Mucosa of rectum (tissue), 2 donors: ENCODE results near the gene ASB11.

ENCODE experiments used
- H3K27ac ChIP-seq, 2 donors: one replicate each; pipeline ENCODE4 v1.7.0; 2013; ENCODE audit warnings: inconsistent platforms in 2 of 2, low read depth in 2 of 2, low read length in 2 of 2
- H3K27me3 ChIP-seq, 2 donors: one replicate each; pipeline ENCODE4 v1.7.0; 2013; ENCODE audit warnings: low read length in 2 of 2; ENCODE audit not compliant: control insufficient read depth in 2 of 2, insufficient read depth in 2 of 2
- H3K36me3 ChIP-seq, 2 donors: one replicate each; pipeline ENCODE4 v1.7.0; 2013; ENCODE audit warnings: low read length in 2 of 2; ENCODE audit not compliant: control insufficient read depth in 2 of 2, insufficient read depth in 2 of 2
- H3K4me1 ChIP-seq, 2 donors: one replicate each; pipeline ENCODE4 v1.7.0; 2013; ENCODE audit warnings: low read length in 2 of 2, mild to moderate bottlenecking in 1 of 2; ENCODE audit not compliant: control insufficient read depth in 2 of 2, insufficient read depth in 2 of 2
- H3K4me3 ChIP-seq, 2 donors: one replicate each; pipeline ENCODE4 v1.7.0; 2013; ENCODE audit warnings: low read length in 2 of 2
- H3K9ac ChIP-seq, 2 donors: one replicate each; pipeline ENCODE4 v1.7.0; 2013; ENCODE audit warnings: low read length in 2 of 2, low read depth in 1 of 2, mild to moderate bottlenecking in 1 of 2
- H3K9me3 ChIP-seq, 2 donors: one replicate each; pipeline ENCODE4 v1.7.0; 2013; ENCODE audit warnings: low read length in 2 of 2; ENCODE audit not compliant: control insufficient read depth in 2 of 2
- donor health status: healthy.
- donor health status: Normal muscosa, but diverticular disease.

ASB11 gene

GRCh38 chrX:15336023-15336413 lies 20.6 kb upstream of the ASB11 start:
- Histone ChIP-seq H3K4me1 (peaks cover 0 to 4% of the 10 kb centered on the region in 2 donors), H3K4me3 (peak overlapping the region; percentile 65 to 81), H3K9ac (peak overlapping the region in 1 of 2 donors; percentile 8), H3K27ac (peak overlapping the region in 1 of 2 donors; percentile 29), H3K27me3 (peaks cover 17 to 18% of the 10 kb centered on the region in 2 donors), H3K36me3 (peaks cover under 1 to 5% of the 10 kb centered on the region in 2 donors), H3K9me3 (no peaks in the 10 kb centered on the region)

GRCh38 chrX:15335135-15336022 lies 19.9 kb upstream of the ASB11 start, which contains the start of gene PIGA:
Gene PIGA, minus strand, starts transcription at chrX:15335523. Its CDS starts 3,593 bp downstream, at chrX:15331930.
- no peaks in the 10 kb centered on the region for H3K9me3 ChIP-seq
- H3K27me3 ChIP-seq = peaks cover 15 to 18% of the 10 kb centered on the region in 2 donors
- H3K4me3 ChIP-seq = peak within 1 kb of the TSS; percentile 72 to 81
- peak within 1 kb of the TSS; percentile 82 to 91 for H3K9ac ChIP-seq
- peak within 1 kb of the TSS; percentile 78 to 85 for H3K27ac ChIP-seq
- peaks cover 2 to 5% of the 10 kb centered on the region in 2 donors for H3K36me3 ChIP-seq
- peaks cover 0 to 4% of the 10 kb centered on the region in 2 donors for H3K4me1 ChIP-seq

- Histone ChIP-seq H3K9me3 (no peaks in the 10 kb centered on the region), H3K4me3 (peak overlapping the region; percentile 72 to 81)
These were observed 19.1 kb upstream of the ASB11 start for GRCh38 chrX:15334561-15334960.

GRCh38 chrX:15328821-15329220 lies 13.4 kb upstream of the ASB11 start:
- H3K27ac ChIP-seq = no peak overlapping the region
- peaks cover 2 to 5% of the 10 kb centered on the region in 2 donors for H3K36me3 ChIP-seq
- no peaks in the 10 kb centered on the region for H3K4me1 ChIP-seq
- no peak overlapping the region for H3K9ac ChIP-seq
- peaks cover 0 to 2% of the 10 kb centered on the region in 2 donors for H3K27me3 ChIP-seq
- no peaks in the 10 kb centered on the region for H3K9me3 ChIP-seq
- no peak overlapping the region for H3K4me3 ChIP-seq

More at GRCh38 chrX:15334561-15334960, 19.1 kb upstream of the ASB11 start:
- H3K36me3 ChIP-seq = peaks cover 2 to 5% of the 10 kb centered on the region in 2 donors
- H3K4me1 ChIP-seq = peaks cover 0 to 4% of the 10 kb centered on the region in 2 donors
- H3K27me3 ChIP-seq = peaks cover 14 to 15% of the 10 kb centered on the region in 2 donors
- peak overlapping the region; percentile 78 to 85 for H3K27ac ChIP-seq
- H3K9ac ChIP-seq = peak overlapping the region; percentile 82 to 91

GRCh38 chrX:15328131-15328530 lies 12.7 kb upstream of the ASB11 start:
- peaks cover 0 to 2% of the 10 kb centered on the region in 2 donors for H3K27me3 ChIP-seq
- H3K4me3 ChIP-seq = no peak overlapping the region
- H3K27ac ChIP-seq = no peak overlapping the region
- H3K9me3 ChIP-seq = no peaks in the 10 kb centered on the region
- no peak overlapping the region for H3K9ac ChIP-seq
- H3K4me1 ChIP-seq = no peaks in the 10 kb centered on the region
- H3K36me3 ChIP-seq = peaks cover 2 to 5% of the 10 kb centered on the region in 2 donors

GRCh38 chrX:15322472-15322871 lies 7.0 kb upstream of the ASB11 start:
- Histone ChIP-seq H3K36me3 (peaks cover 0 to 7% of the 10 kb centered on the region in 2 donors), H3K27ac (no peak overlapping the region), H3K27me3 (peaks cover 0 to 2% of the 10 kb centered on the region in 2 donors), H3K4me1 (no peaks in the 10 kb centered on the region), H3K9me3 (no peaks in the 10 kb centered on the region), H3K9ac (no peak overlapping the region), H3K4me3 (no peak overlapping the region)

GRCh38 chrX:15322072-15322471 lies 6.6 kb upstream of the ASB11 start:
- H3K9me3 ChIP-seq = no peaks in the 10 kb centered on the region
- no peak overlapping the region for H3K27ac ChIP-seq
- H3K27me3 ChIP-seq = peaks cover 0 to 2% of the 10 kb centered on the region in 2 donors
- no peaks in the 10 kb centered on the region for H3K4me1 ChIP-seq
- no peak overlapping the region for H3K9ac ChIP-seq
- H3K4me3 ChIP-seq = no peak overlapping the region
- peaks cover 0 to 7% of the 10 kb centered on the region in 2 donors for H3K36me3 ChIP-seq

GRCh38 chrX:15321447-15321846 lies 6.0 kb upstream of the ASB11 start:
- H3K9ac ChIP-seq = no peak overlapping the region
- H3K27ac ChIP-seq = no peak overlapping the region
- no peak overlapping the region for H3K4me3 ChIP-seq
- H3K27me3 ChIP-seq = peaks cover 0 to 2% of the 10 kb centered on the region in 2 donors
- H3K36me3 ChIP-seq = peaks cover 0 to 7% of the 10 kb centered on the region in 2 donors
- no peaks in the 10 kb centered on the region for H3K4me1 ChIP-seq
- H3K9me3 ChIP-seq = no peaks in the 10 kb centered on the region

GRCh38 chrX:15320297-15320696 lies 4.9 kb upstream of the ASB11 start:
- Histone ChIP-seq H3K9me3 (no peaks in the 10 kb centered on the region), H3K4me1 (no peaks in the 10 kb centered on the region), H3K36me3 (peaks cover 0 to 7% of the 10 kb centered on the region in 2 donors), H3K4me3 (no peak overlapping the region), H3K9ac (no peak overlapping the region), H3K27ac (no peak overlapping the region), H3K27me3 (peaks cover 0 to 2% of the 10 kb centered on the region in 2 donors)

GRCh38 chrX:15319075-15319474 lies 3.6 kb upstream of the ASB11 start:
- Histone ChIP-seq H3K9me3 (no peaks in the 10 kb centered on the region), H3K4me1 (no peaks in the 10 kb centered on the region), H3K27ac (no peak overlapping the region), H3K36me3 (peaks cover 0 to 7% of the 10 kb centered on the region in 2 donors), H3K27me3 (no peaks in the 10 kb centered on the region), H3K9ac (no peak overlapping the region), H3K4me3 (no peak overlapping the region)
